ENCODE measurements around the gene ELOA. TPM values are rescaled to one million over a fixed set of nuclear protein-coding genes. Genes with fewer than 3 reads are reported as not detected.

The ELOA gene
- total RNA-seq, 2 experiments from 2014 or later = 29.7 to 29.9 TPM

GRCh38 chr1:23742670-23743286 is 493 bp upstream of the ELOA start:
- POLR2A ChIA-PET = interaction anchor here (0.7 to 5.3 kb wide), 8 partner anchors 11 to 51 kb away, joined by 3 to 31 read pairs (median 6); partner anchors contain the start of gene RPL11
- DNase-seq = peak; percentile 45
- H3K4me1 Mint-ChIP-seq (ENCODE audit: low read depth) = peaks cover 35% of the 10 kb centered on the region
- peak overlapping the region; percentile 75 for H3K4me3 Mint-ChIP-seq
- H3K36me3 Mint-ChIP-seq (ENCODE audit: low read depth) = peaks cover 24% of the 10 kb centered on the region
- intact Hi-C loops (cut with micrococcal nuclease) = loop anchor here (5.0 kb wide), 1 partner anchor 35 kb away; no protein-coding TSS in a partner anchor
- H3K27ac Mint-ChIP-seq = peak overlapping the region; percentile 83
- no peaks in the 10 kb centered on the region for H3K27me3 Mint-ChIP-seq
- CTCF ChIA-PET = interaction anchor here (1.5 to 2.8 kb wide), 2 partner anchors 43 to 51 kb away, joined by 3 to 11 read pairs; partner anchors contain the start of gene RPL11
- TF ChIP-seq, protein P1, sequence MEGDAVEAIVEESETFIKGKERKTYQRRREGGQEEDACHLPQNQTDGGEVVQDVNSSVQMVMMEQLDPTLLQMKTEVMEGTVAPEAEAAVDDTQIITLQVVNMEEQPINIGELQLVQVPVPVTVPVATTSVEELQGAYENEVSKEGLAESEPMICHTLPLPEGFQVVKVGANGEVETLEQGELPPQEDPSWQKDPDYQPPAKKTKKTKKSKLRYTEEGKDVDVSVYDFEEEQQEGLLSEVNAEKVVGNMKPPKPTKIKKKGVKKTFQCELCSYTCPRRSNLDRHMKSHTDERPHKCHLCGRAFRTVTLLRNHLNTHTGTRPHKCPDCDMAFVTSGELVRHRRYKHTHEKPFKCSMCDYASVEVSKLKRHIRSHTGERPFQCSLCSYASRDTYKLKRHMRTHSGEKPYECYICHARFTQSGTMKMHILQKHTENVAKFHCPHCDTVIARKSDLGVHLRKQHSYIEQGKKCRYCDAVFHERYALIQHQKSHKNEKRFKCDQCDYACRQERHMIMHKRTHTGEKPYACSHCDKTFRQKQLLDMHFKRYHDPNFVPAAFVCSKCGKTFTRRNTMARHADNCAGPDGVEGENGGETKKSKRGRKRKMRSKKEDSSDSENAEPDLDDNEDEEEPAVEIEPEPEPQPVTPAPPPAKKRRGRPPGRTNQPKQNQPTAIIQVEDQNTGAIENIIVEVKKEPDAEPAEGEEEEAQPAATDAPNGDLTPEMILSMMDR (IDR thresholded peaks at IDR 0.05) = no peak
- no peaks in the 10 kb centered on the region for H3K9me3 Mint-ChIP-seq
- ATAC-seq = peak; percentile 45

- Mint-ChIP-seq H3K27me3 (no peaks in the 10 kb centered on the region), H3K4me1 (ENCODE audit: low read depth) (peaks cover 51% of the 10 kb centered on the region), H3K36me3 (ENCODE audit: low read depth) (peaks cover 30% of the 10 kb centered on the region), H3K9me3 (no peaks in the 10 kb centered on the region), H3K4me3 (peak overlapping the region; percentile 82), H3K27ac (peak overlapping the region; percentile 50)
- DNase-seq (no peak), ATAC-seq (no peak)
- ChIA-PET CTCF (interaction anchor here (0.7 to 3.0 kb wide), 8 partner anchors 11 to 81 kb away, joined by 3 to 15 read pairs (median 4); no protein-coding TSS in a partner anchor), POLR2A (interaction anchor here (3.5 to 5.3 kb wide), 2 partner anchors 50 to 54 kb away, joined by 24 to 31 read pairs; partner anchors contain the start of gene RPL11)
- TF ChIP-seq, protein P1 (IDR thresholded peaks at IDR 0.05) = peak; percentile 62
- intact Hi-C loops (cut with micrococcal nuclease) = loop anchor here (5.0 kb wide), 1 partner anchor 48 kb away; no protein-coding TSS in a partner anchor
Observed at GRCh38 chr1:23745515-23745914, 2.2 kb downstream of the ELOA start.

DNA sequence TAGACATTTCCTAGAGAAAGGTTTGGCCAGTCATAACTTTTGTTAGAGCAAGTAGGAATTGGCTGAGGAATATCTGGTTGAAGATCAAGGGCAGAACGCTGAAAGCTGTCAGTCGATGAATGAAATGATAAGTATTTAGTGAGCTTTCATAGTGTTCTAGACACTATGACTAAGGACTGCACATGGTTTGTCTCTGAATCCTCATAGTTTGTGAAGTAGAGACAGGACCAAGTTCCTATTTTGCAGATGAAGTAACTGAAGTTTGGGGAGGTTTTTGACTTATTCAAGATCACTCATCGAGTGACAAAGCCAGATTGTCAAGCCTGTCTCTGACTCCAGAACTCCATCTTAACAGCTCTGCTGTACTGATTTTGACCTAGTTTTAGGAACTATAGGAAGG is 4.7 kb downstream of the ELOA start:
- no peak for ATAC-seq
- intact Hi-C loops (cut with micrococcal nuclease) = loop anchor here (5.0 kb wide), 1 partner anchor 51 kb away; no protein-coding TSS in a partner anchor
- Mint-ChIP-seq H3K36me3 (ENCODE audit: low read depth) (peaks cover 42% of the 10 kb centered on the region), H3K9me3 (no peaks in the 10 kb centered on the region), H3K4me3 (no peak overlapping the region), H3K4me1 (ENCODE audit: low read depth) (peaks cover 48% of the 10 kb centered on the region), H3K27ac (peak overlapping the region; percentile 35), H3K27me3 (no peaks in the 10 kb centered on the region)
- TF ChIP-seq, protein P1 (IDR thresholded peaks at IDR 0.05) = no peak
- CTCF ChIA-PET = interaction anchor here (1.0 to 2.0 kb wide), 2 partner anchors 24 to 165 kb away, joined by 4 to 10 read pairs; partner anchors contain the start of gene CNR2
- no peak for DNase-seq
- POLR2A ChIA-PET = interaction anchor here (0.6 to 5.3 kb wide), 3 partner anchors 17 to 56 kb away, joined by 3 to 31 read pairs (median 4); partner anchors contain the start of gene RPL11

GRCh38 chr1:23751050-23751814 is 8.0 kb downstream of the ELOA start:
- no peak overlapping the region for H3K4me3 Mint-ChIP-seq
- H3K27ac Mint-ChIP-seq = peak overlapping the region; percentile 40
- no peaks in the 10 kb centered on the region for H3K9me3 Mint-ChIP-seq
- TF ChIP-seq, protein P1 (IDR thresholded peaks at IDR 0.05) = peak; percentile 65
- ATAC-seq = peak; percentile 79
- peaks cover 57% of the 10 kb centered on the region for H3K36me3 Mint-ChIP-seq (ENCODE audit: low read depth)
- peaks cover 33% of the 10 kb centered on the region for H3K4me1 Mint-ChIP-seq (ENCODE audit: low read depth)
- DNase-seq = peak; percentile 58
- ChIA-PET POLR2A (interaction anchor here (0.5 kb wide), 1 partner anchor 1405 kb away, joined by 3 read pairs; no protein-coding TSS in a partner anchor), CTCF (interaction anchor here (0.8 to 1.6 kb wide), 8 partner anchors 14 to 155 kb away, joined by 3 to 10 read pairs (median 4); partner anchors contain the start of gene PITHD1)
- no peaks in the 10 kb centered on the region for H3K27me3 Mint-ChIP-seq
- intact Hi-C loops (cut with micrococcal nuclease) = no loop called here
